SK-N-MC (cell line): ENCODE results near the gene DUOX2.
"Not testable (repeated sequence)": the region's sequence is repeated elsewhere in the genome, so short reads cannot be mapped to it uniquely, and the experiment has no call there.

Experiments used
- DNase-seq: peaks from one replicate; pipeline ENCODE4 v3.0.0-alpha.2; 2011; ENCODE audit warnings: low read depth, low spot score
- H3K27ac ChIP-seq: fragments of 200-600 bp; sonication (generic); 2 replicates; pipeline ENCODE4 v1.5.1; 2016; ENCODE audit warnings: mixed run types
- H3K36me3 ChIP-seq: fragments of 200-600 bp; sonication (generic); 2 replicates; pipeline ENCODE4 v1.6.1; 2017; ENCODE audit warnings: antibody characterized with exemption, low read length, mixed read lengths; ENCODE audit not compliant: insufficient read depth
- H3K4me3 ChIP-seq: fragments of 200-600 bp; sonication (generic); 2 replicates; pipeline ENCODE4 v1.5.1; 2016
- H3K9ac ChIP-seq: fragments of 200-600 bp; sonication (generic); 2 replicates; pipeline ENCODE4 v1.8.0; 2017; ENCODE audit warnings: mixed run types, mixed read lengths; ENCODE audit not compliant: insufficient read length
- H3K9me3 ChIP-seq: fragments of 200-600 bp; sonication (generic); 2 replicates; pipeline ENCODE4 v1.6.1; 2017; ENCODE audit warnings: low read depth, mild to moderate bottlenecking, antibody characterized with exemption, low read length, moderate library complexity, mixed read lengths
- EZH2 ChIP-seq: fragments of 200-600 bp; sonication (generic); IDR thresholded peaks from one replicate; pipeline ENCODE4 v1.6.1; 2017; ENCODE audit warnings: antibody characterized with exemption
- FOXP2 ChIP-seq: optimal IDR thresholded peaks from 2 replicates; pipeline ENCODE3; 2011; ENCODE audit warnings: mild to moderate bottlenecking, moderate library complexity; ENCODE audit not compliant: insufficient read depth; ENCODE audit errors: extremely low read length, control extremely low read depth
- POLR2AphosphoS5 ChIP-seq: IDR thresholded peaks from 2 replicates; pipeline ENCODE4 v1.6.1; 2012; ENCODE audit warnings: mild to moderate bottlenecking, low read depth, low read length, borderline replicate concordance

DUOX2 gene

GRCh38 chr15:45077391-45077790 lies 36.6 kb downstream of the DUOX2 start:
- H3K9me3 ChIP-seq, H3K27ac ChIP-seq, H3K4me3 ChIP-seq, H3K9ac ChIP-seq, H3K36me3 ChIP-seq, DNase-seq: not testable (repeated sequence)

- not testable (repeated sequence) for DNase-seq
Measured at GRCh38 chr15:45075440-45076320, 38.3 kb downstream of the DUOX2 start.

GRCh38 chr15:45073602-45074001 lies 40.4 kb downstream of the DUOX2 start:
- not testable (repeated sequence) for DNase-seq, H3K4me3 ChIP-seq, H3K9ac ChIP-seq, H3K27ac ChIP-seq, H3K9me3 ChIP-seq
- H3K36me3 ChIP-seq: peaks cover 16% of the 10 kb centered on the region

More at GRCh38 chr15:45075440-45076320, 38.3 kb downstream of the DUOX2 start:
- not testable (repeated sequence) for H3K4me3 ChIP-seq, H3K9ac ChIP-seq, H3K27ac ChIP-seq, H3K36me3 ChIP-seq, H3K9me3 ChIP-seq

- DNase-seq: not testable (repeated sequence)
Measured at GRCh38 chr15:45069942-45070360, 44.0 kb downstream of the DUOX2 start.

GRCh38 chr15:45064386-45064785 lies 49.6 kb downstream of the DUOX2 start:
- no peak for TF ChIP-seq EZH2
- H3K27ac ChIP-seq: no peak overlapping the region
- H3K4me3 ChIP-seq: no peak overlapping the region
- no peaks in the 10 kb centered on the region for H3K9me3 ChIP-seq
- no peak for DNase-seq
- peaks cover 37% of the 10 kb centered on the region for H3K36me3 ChIP-seq
- H3K9ac ChIP-seq: no peak overlapping the region

More at GRCh38 chr15:45069942-45070360, 44.0 kb downstream of the DUOX2 start:
- not testable (repeated sequence) for H3K4me3 ChIP-seq, H3K9me3 ChIP-seq, H3K27ac ChIP-seq, H3K9ac ChIP-seq
- peaks cover 26% of the 10 kb centered on the region for H3K36me3 ChIP-seq

- not testable (repeated sequence) for H3K27ac ChIP-seq
- H3K36me3 ChIP-seq: peaks cover 52% of the 10 kb centered on the region
Measured at GRCh38 chr15:45062301-45062700, 51.7 kb downstream of the DUOX2 start.

GRCh38 chr15:45058690-45059675 lies 55.0 kb downstream of the DUOX2 start:
- not testable (repeated sequence) for H3K4me3 ChIP-seq, H3K9me3 ChIP-seq, DNase-seq, H3K9ac ChIP-seq, H3K27ac ChIP-seq
- peaks cover 46% of the 10 kb centered on the region for H3K36me3 ChIP-seq

More at GRCh38 chr15:45062301-45062700, 51.7 kb downstream of the DUOX2 start:
- DNase-seq, H3K9ac ChIP-seq, H3K4me3 ChIP-seq, H3K9me3 ChIP-seq: not testable (repeated sequence)

GRCh38 chr15:45052676-45053075 lies 61.3 kb downstream of the DUOX2 start:
- H3K4me3 ChIP-seq, H3K27ac ChIP-seq, DNase-seq, H3K9ac ChIP-seq, H3K9me3 ChIP-seq: not testable (repeated sequence)
- peaks cover 70% of the 10 kb centered on the region for H3K36me3 ChIP-seq

GRCh38 chr15:45050587-45050986 lies 63.4 kb downstream of the DUOX2 start:
- Histone ChIP-seq H3K27ac (no peak overlapping the region), H3K36me3 (peaks cover 75% of the 10 kb centered on the region), H3K4me3 (no peak overlapping the region)

More at GRCh38 chr15:45050587-45050986, 63.4 kb downstream of the DUOX2 start:
- TF ChIP-seq POLR2AphosphoS5 (no peak), EZH2 (no peak), FOXP2 (no peak)
- Histone ChIP-seq H3K9me3 (0 out of 2 replicates have a peak, but pooled peaks cover 4% of the 10 kb centered on the region), H3K9ac (no peak overlapping the region)
- no peak for DNase-seq
